Tibial nerve (tissue), 4 donors: ENCODE results near the gene ASIC1. TPM values are rescaled to one million over a fixed set of nuclear protein-coding genes. Genes with fewer than 3 reads are reported as not detected.

Experiments
- DNase-seq, 2 donors: peaks; one replicate each; pipeline ENCODE4 v3.0.0-alpha.2; 2019; ENCODE audit warnings: low spot score in 2 of 2
- H3K27ac ChIP-seq, 4 donors: fragments of 200-600 bp; sonication (generic) in 3 of 4; one replicate each; pipeline ENCODE4 v1.5.1; 2017 to 2019; ENCODE audit warnings: mild to moderate bottlenecking in 1 of 4
- H3K27me3 ChIP-seq, 2 donors: fragments of 200-600 bp; sonication (generic) in 1 of 2; one replicate each; pipeline versions ENCODE4 v1.5.1 to v1.6.0; 2017 to 2019
- H3K36me3 ChIP-seq, 3 donors: fragments of 200-600 bp; sonication (generic); one replicate each; pipeline ENCODE4 v1.5.1; 2018 to 2019
- H3K4me1 ChIP-seq, 4 donors: fragments of 200-600 bp; sonication (generic) in 3 of 4; one replicate each; pipeline ENCODE4 v1.5.1; 2017 to 2019
- H3K4me3 ChIP-seq, 4 donors: fragments of 200-600 bp; sonication (generic) in 3 of 4; one replicate each; pipeline ENCODE4 v1.5.1; 2017 to 2019; ENCODE audit warnings: mild to moderate bottlenecking in 1 of 4, moderate library complexity in 1 of 4
- H3K9me3 ChIP-seq, 4 donors: fragments of 200-600 bp; sonication (generic) in 3 of 4; one replicate each; pipeline ENCODE4 v1.5.1; 2017 to 2019
- CTCF ChIP-seq, 5 experiments: fragments of 200-600 bp in 3 of 5; fragments of 450-650 bp in 2 of 5; sonication (generic) in 3 of 5; IDR thresholded peaks; one replicate each; pipeline ENCODE4 v1.5.1; 2016 to 2019; ENCODE audit warnings: antibody characterized with exemption in 5 of 5, mild to moderate bottlenecking in 3 of 5, moderate library complexity in 2 of 5
- EP300 ChIP-seq, 2 donors: sonication (generic); formaldehyde crosslinking; IDR thresholded peaks; one replicate each; pipeline ENCODE4 v1.6.1; 2017; ENCODE audit warnings: antibody characterized with exemption in 2 of 2, mild to moderate bottlenecking in 1 of 2
- POLR2A ChIP-seq, 2 donors: fragments of 450-650 bp; IDR thresholded peaks; one replicate each; pipeline ENCODE4 v1.6.1; 2017; ENCODE audit warnings: antibody characterized with exemption in 2 of 2, mild to moderate bottlenecking in 2 of 2, moderate library complexity in 2 of 2
- whole genome bisulfite sequencing, 2 donors: methylation state at CpG; one replicate each; pipeline ENCODE4 v1.1.5; 2018; 5-methylcytosine and 5-hydroxymethylcytosine counted together
- total RNA-seq, 4 donors: library from RNA; depleted of rRNA; stranded (reverse); fragments of >200 nt; gene quantifications; one replicate each; pipeline ENCODE4 v1.1.0, GENCODE V29; 2016

Gene ASIC1
- total RNA-seq, 4 donors from 2014 or later = 1.8 to 4.2 (median 2.9) TPM; not detected in 1

- peak in 1 of 2 donors; percentile 69 for DNase-seq
- H3K27ac ChIP-seq = peak overlapping the region in 1 of 4 donors; percentile 20
- H3K4me3 ChIP-seq = no peak overlapping the region
- no peaks in the 10 kb centered on the region for H3K9me3 ChIP-seq
- peaks cover 5 to 74% (median 31%) of the 10 kb centered on the region in 3 donors for H3K36me3 ChIP-seq
- 40 to 56% methylated on average over 3 of the region's 3 CpGs for WGBS, 2 donors
- TF ChIP-seq CTCF (IDR thresholded peaks at IDR 0.05) (peak; percentile 58 to 79 (median 66)), POLR2A (IDR thresholded peaks at IDR 0.05) (no peak)
- no peaks in the 10 kb centered on the region for H3K27me3 ChIP-seq
- H3K4me1 ChIP-seq = peaks cover 0 to 43% (median 7%) of the 10 kb centered on the region in 4 donors
Observed at GRCh38 chr12:50088577-50089335, 31.4 kb downstream of the ASIC1 start.

- Histone ChIP-seq H3K27me3 (no peaks in the 10 kb centered on the region), H3K4me3 (no peak overlapping the region), H3K36me3 (peaks cover 5 to 83% (median 40%) of the 10 kb centered on the region in 3 donors), H3K4me1 (peaks cover 0 to 33% (median 3%) of the 10 kb centered on the region in 4 donors), H3K9me3 (no peaks in the 10 kb centered on the region), H3K27ac (no peak overlapping the region)
- no peak for TF ChIP-seq CTCF (IDR thresholded peaks at IDR 0.05)
- TF ChIP-seq POLR2A (IDR thresholded peaks at IDR 0.05) = no peak
- TF ChIP-seq EP300 (IDR thresholded peaks at IDR 0.05) = no peak
- DNase-seq = no peak
- 94 to 95% methylated on average over 7 of the region's 7 CpGs for WGBS, 2 donors
Observed at GRCh38 chr12:50089730-50090129, 32.3 kb downstream of the ASIC1 start.

- Histone ChIP-seq H3K27me3 (no peaks in the 10 kb centered on the region), H3K4me1 (peaks cover 0 to 33% (median 3%) of the 10 kb centered on the region in 4 donors), H3K36me3 (peaks cover 5 to 90% (median 40%) of the 10 kb centered on the region in 3 donors), H3K4me3 (no peak overlapping the region), H3K9me3 (no peaks in the 10 kb centered on the region), H3K27ac (no peak overlapping the region)
- TF ChIP-seq EP300 (IDR thresholded peaks at IDR 0.05) (no peak), CTCF (IDR thresholded peaks at IDR 0.05) (no peak), POLR2A (IDR thresholded peaks at IDR 0.05) (no peak)
- 79 to 94% methylated on average over 5 of the region's 5 CpGs for WGBS, 2 donors
- no peak for DNase-seq
Observed at GRCh38 chr12:50090391-50090790, 33.0 kb downstream of the ASIC1 start.

- peaks cover 0 to 11% (median under 1%) of the 10 kb centered on the region in 4 donors for H3K4me1 ChIP-seq
- no peak for TF ChIP-seq EP300 (IDR thresholded peaks at IDR 0.05)
- no peak for TF ChIP-seq POLR2A (IDR thresholded peaks at IDR 0.05)
- TF ChIP-seq CTCF (IDR thresholded peaks at IDR 0.05) = no peak
- peaks cover 5 to 85% (median 29%) of the 10 kb centered on the region in 3 donors for H3K36me3 ChIP-seq
- H3K4me3 ChIP-seq = no peak overlapping the region
- WGBS, 2 donors = 87 to 90% methylated on average over 6 of the region's 6 CpGs
- DNase-seq = no peak
- H3K27me3 ChIP-seq = no peaks in the 10 kb centered on the region
- H3K9me3 ChIP-seq = no peaks in the 10 kb centered on the region
- H3K27ac ChIP-seq = no peak overlapping the region
Observed at GRCh38 chr12:50097952-50098351, 40.6 kb downstream of the ASIC1 start.

GRCh38 chr12:50099302-50100008 lies 42.1 kb downstream of the ASIC1 start:
- Histone ChIP-seq H3K9me3 (no peaks in the 10 kb centered on the region), H3K27ac (peak overlapping the region in 1 of 4 donors; percentile 39), H3K4me1 (peaks cover 0 to 26% (median 15%) of the 10 kb centered on the region in 4 donors), H3K36me3 (peaks cover 5 to 70% (median 18%) of the 10 kb centered on the region in 3 donors), H3K27me3 (no peaks in the 10 kb centered on the region), H3K4me3 (no peak overlapping the region)
- no peak for TF ChIP-seq EP300 (IDR thresholded peaks at IDR 0.05)
- no peak for TF ChIP-seq POLR2A (IDR thresholded peaks at IDR 0.05)
- TF ChIP-seq CTCF (IDR thresholded peaks at IDR 0.05) = no peak
- 67 to 69% methylated on average over 5 of the region's 5 CpGs for WGBS, 2 donors
- no peak for DNase-seq
